WTC11 (cell line): ENCODE measurements around the gene LENG8.

Experiments used
- ELF4 ChIP-seq: sonication (generic); formaldehyde crosslinking; IDR thresholded peaks from 2 replicates; pipeline ENCODE4 v1.8.1; 2022; ENCODE audit warnings: low read depth, mild to moderate bottlenecking, moderate library complexity, missing genetic modification reagents
- FOXK1 ChIP-seq: sonication (generic); formaldehyde crosslinking; IDR thresholded peaks from 2 replicates; pipeline ENCODE4 v1.8.0; 2022; ENCODE audit warnings: mild to moderate bottlenecking, moderate library complexity, missing genetic modification reagents
- MYBL2 ChIP-seq: sonication (generic); formaldehyde crosslinking; IDR thresholded peaks from 2 replicates; pipeline ENCODE4 v1.8.1; 2023; ENCODE audit warnings: mild to moderate bottlenecking, moderate library complexity, missing genetic modification reagents
- NR2C2 ChIP-seq: sonication (generic); formaldehyde crosslinking; IDR thresholded peaks from 2 replicates; pipeline ENCODE4 v1.8.0; 2022; ENCODE audit warnings: mild to moderate bottlenecking, missing genetic modification reagents
- ZNF396 ChIP-seq: fragments of 250-450 bp; sonication (Bioruptor Pico); IDR thresholded peaks from 2 replicates; pipeline ENCODE4 v1.8.0; 2021; ENCODE audit warnings: mild to moderate bottlenecking, moderate library complexity, borderline replicate concordance
- TF ChIP-seq, protein P1 (sequence below): fragments of 200-600 bp; IDR thresholded peaks from 2 replicates; pipeline ENCODE4 v1.8.0; 2022; ENCODE audit warnings: antibody characterized with exemption
- TF ChIP-seq, protein P2 (sequence below): sonication (generic); formaldehyde crosslinking; IDR thresholded peaks from 2 replicates; pipeline ENCODE4 v1.8.0; 2022; ENCODE audit warnings: mild to moderate bottlenecking, missing genetic modification reagents
- TF ChIP-seq, protein P3 (sequence below): sonication (generic); formaldehyde crosslinking; IDR thresholded peaks from 2 replicates; pipeline ENCODE4 v1.8.0; 2023; ENCODE audit warnings: missing genetic modification reagents
- TF ChIP-seq, protein P4 (sequence below): sonication (generic); formaldehyde crosslinking; conservative IDR thresholded peaks from 2 replicates; pipeline ENCODE4 v1.8.1; 2023; ENCODE audit warnings: mild to moderate bottlenecking, low read depth, missing genetic modification reagents, moderate library complexity

GRCh38 chr19:54412877-54413276, 36.1 kb upstream of the LENG8 start:
- TF ChIP-seq, protein P1, sequence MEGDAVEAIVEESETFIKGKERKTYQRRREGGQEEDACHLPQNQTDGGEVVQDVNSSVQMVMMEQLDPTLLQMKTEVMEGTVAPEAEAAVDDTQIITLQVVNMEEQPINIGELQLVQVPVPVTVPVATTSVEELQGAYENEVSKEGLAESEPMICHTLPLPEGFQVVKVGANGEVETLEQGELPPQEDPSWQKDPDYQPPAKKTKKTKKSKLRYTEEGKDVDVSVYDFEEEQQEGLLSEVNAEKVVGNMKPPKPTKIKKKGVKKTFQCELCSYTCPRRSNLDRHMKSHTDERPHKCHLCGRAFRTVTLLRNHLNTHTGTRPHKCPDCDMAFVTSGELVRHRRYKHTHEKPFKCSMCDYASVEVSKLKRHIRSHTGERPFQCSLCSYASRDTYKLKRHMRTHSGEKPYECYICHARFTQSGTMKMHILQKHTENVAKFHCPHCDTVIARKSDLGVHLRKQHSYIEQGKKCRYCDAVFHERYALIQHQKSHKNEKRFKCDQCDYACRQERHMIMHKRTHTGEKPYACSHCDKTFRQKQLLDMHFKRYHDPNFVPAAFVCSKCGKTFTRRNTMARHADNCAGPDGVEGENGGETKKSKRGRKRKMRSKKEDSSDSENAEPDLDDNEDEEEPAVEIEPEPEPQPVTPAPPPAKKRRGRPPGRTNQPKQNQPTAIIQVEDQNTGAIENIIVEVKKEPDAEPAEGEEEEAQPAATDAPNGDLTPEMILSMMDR, result no peak
- TF ChIP-seq NR2C2 (CRISPR knock-in tag) (no peak), FOXK1 (CRISPR knock-in tag) (no peak), MYBL2 (no peak), ELF4 (no peak), ZNF396 (no peak)
- TF ChIP-seq, protein P2, sequence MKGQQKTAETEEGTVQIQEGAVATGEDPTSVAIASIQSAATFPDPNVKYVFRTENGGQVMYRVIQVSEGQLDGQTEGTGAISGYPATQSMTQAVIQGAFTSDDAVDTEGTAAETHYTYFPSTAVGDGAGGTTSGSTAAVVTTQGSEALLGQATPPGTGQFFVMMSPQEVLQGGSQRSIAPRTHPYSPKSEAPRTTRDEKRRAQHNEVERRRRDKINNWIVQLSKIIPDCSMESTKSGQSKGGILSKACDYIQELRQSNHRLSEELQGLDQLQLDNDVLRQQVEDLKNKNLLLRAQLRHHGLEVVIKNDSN, result no peak
- TF ChIP-seq, protein P3, sequence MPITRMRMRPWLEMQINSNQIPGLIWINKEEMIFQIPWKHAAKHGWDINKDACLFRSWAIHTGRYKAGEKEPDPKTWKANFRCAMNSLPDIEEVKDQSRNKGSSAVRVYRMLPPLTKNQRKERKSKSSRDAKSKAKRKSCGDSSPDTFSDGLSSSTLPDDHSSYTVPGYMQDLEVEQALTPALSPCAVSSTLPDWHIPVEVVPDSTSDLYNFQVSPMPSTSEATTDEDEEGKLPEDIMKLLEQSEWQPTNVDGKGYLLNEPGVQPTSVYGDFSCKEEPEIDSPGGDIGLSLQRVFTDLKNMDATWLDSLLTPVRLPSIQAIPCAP, result no peak
- TF ChIP-seq, protein P4, sequence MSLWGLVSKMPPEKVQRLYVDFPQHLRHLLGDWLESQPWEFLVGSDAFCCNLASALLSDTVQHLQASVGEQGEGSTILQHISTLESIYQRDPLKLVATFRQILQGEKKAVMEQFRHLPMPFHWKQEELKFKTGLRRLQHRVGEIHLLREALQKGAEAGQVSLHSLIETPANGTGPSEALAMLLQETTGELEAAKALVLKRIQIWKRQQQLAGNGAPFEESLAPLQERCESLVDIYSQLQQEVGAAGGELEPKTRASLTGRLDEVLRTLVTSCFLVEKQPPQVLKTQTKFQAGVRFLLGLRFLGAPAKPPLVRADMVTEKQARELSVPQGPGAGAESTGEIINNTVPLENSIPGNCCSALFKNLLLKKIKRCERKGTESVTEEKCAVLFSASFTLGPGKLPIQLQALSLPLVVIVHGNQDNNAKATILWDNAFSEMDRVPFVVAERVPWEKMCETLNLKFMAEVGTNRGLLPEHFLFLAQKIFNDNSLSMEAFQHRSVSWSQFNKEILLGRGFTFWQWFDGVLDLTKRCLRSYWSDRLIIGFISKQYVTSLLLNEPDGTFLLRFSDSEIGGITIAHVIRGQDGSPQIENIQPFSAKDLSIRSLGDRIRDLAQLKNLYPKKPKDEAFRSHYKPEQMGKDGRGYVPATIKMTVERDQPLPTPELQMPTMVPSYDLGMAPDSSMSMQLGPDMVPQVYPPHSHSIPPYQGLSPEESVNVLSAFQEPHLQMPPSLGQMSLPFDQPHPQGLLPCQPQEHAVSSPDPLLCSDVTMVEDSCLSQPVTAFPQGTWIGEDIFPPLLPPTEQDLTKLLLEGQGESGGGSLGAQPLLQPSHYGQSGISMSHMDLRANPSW (CRISPR knock-in tag), result no peak
